K562 (cell line): Measurements from ENCODE around the gene KIZ. TPM values are rescaled to one million over a fixed set of nuclear protein-coding genes. Genes with fewer than 3 reads are reported as not detected.
A peak's percentile ranks its signal among the peaks of the same experiment; 100 is the strongest.

Source experiments
- ATAC-seq: fragments of 200-7000 bp; cut with Tn5 transposase; 3 replicates; pipeline ENCODE4 v1.9.1; 2020; ENCODE audit warnings: moderate library complexity
- BruUV-seq: library from RNA; stranded (reverse); fragments of 400-500 nt; replicated peaks from 2 replicates; lab custom pipeline; 2021; lab: Mats Ljungman, UMichigan
- CTCF ChIA-PET: fragments of 300-600 bp; formaldehyde crosslinking; extraction: SDS; loops from one replicate; lab custom pipeline; 2021; ENCODE audit warnings: low intra/inter-chr PET ratio; lab: Yijun Ruan, JAX
- POLR2A ChIA-PET: fragments of 300-600, 350-650 bp; sonication (Branson Sonifier 250); formaldehyde crosslinking; extraction: SDS; loops from one replicate; lab custom pipeline; 2021; ENCODE audit warnings: antibody characterized with exemption, inconsistent platforms; lab: Yijun Ruan, JAX
- DNase-seq, 4 experiments: peaks; one replicate each; pipeline versions ENCODE4 v3.0.0 to v3.0.0-alpha.2; 2011 to 2018; ENCODE audit warnings: low spot score in 3 of 4, mixed read lengths in 3 of 4; ENCODE audit errors: extremely low read depth in 1 of 4
- FAIRE-seq: peaks from 2 replicates; lab custom pipeline; 2011; peaks lifted over from hg19 to GRCh38; lab: Jason Lieb, UNC
- H2AFZ ChIP-seq: 2 replicates; pipeline ENCODE4 v1.6.0; 2011; ENCODE audit warnings: low read depth, low read length, control low read depth, inconsistent platforms
- H3K27ac ChIP-seq: fragments of 200-600 bp; 3 replicates; pipeline ENCODE4 v1.8.0; 2011; ENCODE audit warnings: low read depth, mild to moderate bottlenecking, control low read depth, inconsistent platforms, low read length, moderate library complexity, mixed read lengths; ENCODE audit errors: extremely low read depth
- H3K27me3 ChIP-seq, 2 experiments: fragments of 300-600 bp in 1 of 2; 2 replicates in 1 of 2; 3 replicates in 1 of 2; pipeline versions ENCODE4 v1.6.0 to v1.8.0; 2011; ENCODE audit warnings: inconsistent platforms in 2 of 2, low read length in 2 of 2, mild to moderate bottlenecking in 1 of 2, mixed read lengths in 1 of 2, moderate library complexity in 1 of 2; ENCODE audit not compliant: control insufficient read depth in 2 of 2, insufficient read depth in 2 of 2
- H3K36me3 ChIP-seq: fragments of 300-600 bp; 3 replicates; pipeline ENCODE4 v1.8.0; 2011; ENCODE audit warnings: mild to moderate bottlenecking, low read length, inconsistent platforms; ENCODE audit not compliant: control insufficient read depth, insufficient read depth
- H3K4me1 ChIP-seq, 2 experiments: fragments of 200-600 bp in 1 of 2; replicated peaks in 1 of 2; 2 replicates in 1 of 2; 3 replicates in 1 of 2; pipeline versions ENCODE4 v1.5.1 to v1.8.0; 2011; ENCODE audit warnings: inconsistent platforms in 2 of 2, low read length in 2 of 2, mild to moderate bottlenecking in 1 of 2, mixed read lengths in 1 of 2, moderate library complexity in 1 of 2; ENCODE audit not compliant: control insufficient read depth in 2 of 2, insufficient read depth in 2 of 2
- H3K4me2 ChIP-seq: 2 replicates; pipeline ENCODE4 v1.6.1; 2011; ENCODE audit warnings: low read length, control low read depth, inconsistent platforms, mixed read lengths; ENCODE audit not compliant: insufficient read depth
- H3K4me3 ChIP-seq: fragments of 200-600 bp; sonication (generic), shearing (Covaris generic); 2 replicates; pipeline ENCODE4 v1.5.1; 2016; ENCODE audit warnings: control low read depth, inconsistent platforms
- H3K79me2 ChIP-seq: fragments of 200-600 bp; 3 replicates; pipeline ENCODE4 v1.8.0; 2011; ENCODE audit warnings: low read length, inconsistent platforms; ENCODE audit not compliant: control insufficient read depth, insufficient read depth
- H3K9ac ChIP-seq, 2 experiments: 2 replicates each; pipeline versions ENCODE4 v1.6.0 to v1.6.1; 2011; ENCODE audit warnings: low read depth in 2 of 2, low read length in 2 of 2, control low read depth in 1 of 2, inconsistent platforms in 1 of 2, mild to moderate bottlenecking in 1 of 2, mixed read lengths in 1 of 2; ENCODE audit not compliant: insufficient read depth in 1 of 2
- H3K9me1 ChIP-seq: one replicate; pipeline ENCODE4 v1.6.0; 2011; ENCODE audit warnings: inconsistent platforms, mild to moderate bottlenecking, low read length, moderate library complexity; ENCODE audit not compliant: control insufficient read depth, insufficient read depth
- H3K9me3 ChIP-seq: replicated peaks from 2 replicates; pipeline ENCODE4 v1.5.1; 2011; ENCODE audit warnings: low read depth, low read length, inconsistent platforms; ENCODE audit not compliant: control insufficient read depth, insufficient read depth
- H4K20me1 ChIP-seq: replicated peaks from 2 replicates; pipeline ENCODE4 v1.6.1; 2011; ENCODE audit warnings: low read length, inconsistent platforms, mixed read lengths; ENCODE audit not compliant: control insufficient read depth, insufficient read depth
- KDM2B ChIP-seq: fragments of 250-450 bp; sonication (Bioruptor Pico); IDR thresholded peaks from 2 replicates; pipeline ENCODE4 v1.8.0; 2021; ENCODE audit warnings: mild to moderate bottlenecking, moderate library complexity
- NELFE ChIP-seq: IDR thresholded peaks from 2 replicates; pipeline ENCODE4 v1.6.1; 2011; ENCODE audit warnings: mild to moderate bottlenecking; ENCODE audit not compliant: insufficient read depth, insufficient read length
- PKNOX1 ChIP-seq: fragments of 450-650 bp; IDR thresholded peaks from 2 replicates; pipeline ENCODE4 v1.6.1; 2016
- TCF3 ChIP-seq: sonication (generic); formaldehyde crosslinking; IDR thresholded peaks from 2 replicates; pipeline ENCODE4 v1.4.0; 2020; ENCODE audit warnings: mild to moderate bottlenecking, missing genetic modification reagents
- ZNF695 ChIP-seq: fragments of 450-650 bp; formaldehyde crosslinking; IDR thresholded peaks from 2 replicates; pipeline ENCODE4 v1.4.0; 2020; ENCODE audit warnings: mild to moderate bottlenecking, moderate library complexity
- WGBS: fragments of 100-300 bp; shearing (Covaris generic); methylation state at CpG from one replicate; pipeline ENCODE4 v1.1.6; 2016; ENCODE audit warnings: low coverage, mixed read lengths; ENCODE audit not compliant: insufficient coverage; ENCODE audit errors: missing lambda C conversion rate; 5-methylcytosine and 5-hydroxymethylcytosine counted together
- in situ Hi-C: fragments of 300-500 bp; cut with MboI; formaldehyde crosslinking; loops from 4 replicates; pipeline ENCODE4 v1.15.0; 2018; ENCODE audit warnings: inconsistent platforms, mixed read lengths
- intact Hi-C: fragments of 100-400 bp; cut with micrococcal nuclease; formaldehyde crosslinking; loops from 2 replicates; pipeline ENCODE4 v1.14.2; 2022
- polyA plus RNA-seq, 8 experiments: library from polyadenylated mRNA; depleted of rRNA in 4 of 8; stranded (reverse) in 5 of 8; unstranded in 3 of 8; fragments of >200 nt; fragmentation: Nextera tagmentation in 2 of 8; fragmentation: Illumina TruSeq in 1 of 8; extraction: Ambion mirVana in 2 of 8; extraction: Trizol in 1 of 8; gene quantifications; 2 replicates each; pipeline versions ENCODE4 v1.2.1 to v1.2.3, GENCODE V29; 2011 to 2014; ENCODE audit warnings: inconsistent platforms in 1 of 8, missing spikeins in 1 of 8
- total RNA-seq, 7 experiments: library from RNA; depleted of rRNA in 6 of 7; stranded (reverse); fragments of >200 nt in 6 of 7; fragmentation: Illumina TruSeq in 2 of 7; extraction: Trizol in 2 of 7; gene quantifications; 2 replicates each; pipeline versions ENCODE4 v1.2.1 to v1.2.3, GENCODE V29; 2011 to 2021; ENCODE audit warnings: low replicate concordance in 1 of 7

Gene KIZ
- total and polyA plus RNA-seq, 9 of the 15 experiments (the other 6 are each of a cell fraction or from before 2014, with no cell fraction given), result 4.9 to 21.1 (median 13.5) TPM

GRCh38 chr20:21114584-21114983, 11.3 kb upstream of the KIZ start:
- Histone ChIP-seq H3K27me3 (no peaks in the 10 kb centered on the region), H3K9ac (no peak overlapping the region), H3K79me2 (no peaks in the 10 kb centered on the region), H3K9me1 (no peaks in the 10 kb centered on the region), H3K27ac (no peak overlapping the region), H3K36me3 (no peaks in the 10 kb centered on the region), H3K4me3 (no peak overlapping the region)
- POLR2A ChIA-PET, result interaction anchor here (1.2 kb wide), 1 partner anchor 13 kb away, joined by 3 read pairs; no protein-coding TSS in a partner anchor
- no peak for FAIRE-seq
- no TSS peak for BruUV-seq
- in situ Hi-C loops, result no loop called here
- no peak for TF ChIP-seq ZNF695 (CRISPR knock-in tag)
- no peak for TF ChIP-seq KDM2B (CRISPR knock-in tag)
- TF ChIP-seq, all 486 proteins: peak for 0
- CTCF ChIA-PET, result no interaction called here
- 19% methylated on average over 11 of the region's 15 CpGs for WGBS
- 0 out of 2 replicates have a peak overlapping the region, but pooled peaks have one; percentile 39 for H2AFZ ChIP-seq
- no peaks in the 10 kb centered on the region for H4K20me1 ChIP-seq
- H3K4me1 ChIP-seq, result no peaks in the 10 kb centered on the region; a peak in 1 of 5 replicates
- intact Hi-C loops, result no loop called here
- no peak overlapping the region for H3K4me2 ChIP-seq
- no peak for DNase-seq
- no peaks in the 10 kb centered on the region for H3K9me3 ChIP-seq
- ATAC-seq, result no peak

- ATAC-seq (no peak), FAIRE-seq (no peak), DNase-seq (no peak)
- H3K4me2 ChIP-seq, result no peak overlapping the region
- no peak overlapping the region for H3K9ac ChIP-seq
- 9% methylated on average over 4 of the region's 4 CpGs for WGBS
- ChIA-PET POLR2A (interaction anchor here (0.7 to 0.8 kb wide), 2 partner anchors 34 to 317 kb away, joined by 3 to 5 read pairs; no protein-coding TSS in a partner anchor), CTCF (no interaction called here)
- no peak overlapping the region for H3K27ac ChIP-seq
- H3K4me3 ChIP-seq, result no peak overlapping the region
- TF ChIP-seq TCF3 (CRISPR knock-in tag), result no peak
- no peak for TF ChIP-seq PKNOX1
- no peak for TF ChIP-seq NELFE
- H3K9me1 ChIP-seq, result no peaks in the 10 kb centered on the region
- H3K27me3 ChIP-seq, result no peaks in the 10 kb centered on the region
- H3K4me1 ChIP-seq, result no peaks in the 10 kb centered on the region; a peak in 1 of 5 replicates
- no peaks in the 10 kb centered on the region for H3K9me3 ChIP-seq
- in situ Hi-C loops, result no loop called here
- BruUV-seq, result no TSS peak
- H3K79me2 ChIP-seq, result no peaks in the 10 kb centered on the region
- intact Hi-C loops, result no loop called here
- no peaks in the 10 kb centered on the region for H3K36me3 ChIP-seq
- H2AFZ ChIP-seq, result peak overlapping the region; percentile 76; the same call in 1 of the 2 replicates
- no peaks in the 10 kb centered on the region for H4K20me1 ChIP-seq
These were observed 8.4 kb upstream of the KIZ start for GRCh38 chr20:21117521-21117920.
